GM12873 (cell line): ENCODE measurements around the gene ZNF32.

Experiments
- TF ChIP-seq, protein P1 (sequence below): IDR thresholded peaks from 2 replicates; pipeline ENCODE4 v1.5.1; 2012; ENCODE audit warnings: low read depth, mild to moderate bottlenecking, moderate library complexity, low read length, control low read depth; ENCODE audit not compliant: insufficient read depth; ENCODE audit errors: missing control alignments

The ZNF32 gene

DNA sequence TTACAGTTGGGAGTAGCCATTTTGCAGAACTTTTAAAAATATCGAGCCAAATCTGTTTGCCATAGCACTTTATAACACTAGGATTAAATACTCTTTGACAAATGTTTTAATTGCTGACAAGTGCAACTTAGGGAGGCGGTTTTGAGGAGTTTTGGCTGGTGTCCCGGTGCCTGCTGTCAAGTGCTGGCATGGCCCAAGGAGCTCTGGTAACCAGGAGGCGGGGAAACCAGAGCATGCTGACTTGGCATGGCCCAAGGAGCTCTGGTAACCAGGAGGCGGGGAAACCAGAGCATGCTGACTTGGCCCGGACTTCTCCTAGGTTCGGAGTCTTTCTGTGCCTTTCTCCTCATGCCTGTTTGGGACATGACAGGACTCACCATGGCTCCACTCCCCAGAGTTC is 30.8 kb upstream of the ZNF32 start:
- TF ChIP-seq, protein P1, sequence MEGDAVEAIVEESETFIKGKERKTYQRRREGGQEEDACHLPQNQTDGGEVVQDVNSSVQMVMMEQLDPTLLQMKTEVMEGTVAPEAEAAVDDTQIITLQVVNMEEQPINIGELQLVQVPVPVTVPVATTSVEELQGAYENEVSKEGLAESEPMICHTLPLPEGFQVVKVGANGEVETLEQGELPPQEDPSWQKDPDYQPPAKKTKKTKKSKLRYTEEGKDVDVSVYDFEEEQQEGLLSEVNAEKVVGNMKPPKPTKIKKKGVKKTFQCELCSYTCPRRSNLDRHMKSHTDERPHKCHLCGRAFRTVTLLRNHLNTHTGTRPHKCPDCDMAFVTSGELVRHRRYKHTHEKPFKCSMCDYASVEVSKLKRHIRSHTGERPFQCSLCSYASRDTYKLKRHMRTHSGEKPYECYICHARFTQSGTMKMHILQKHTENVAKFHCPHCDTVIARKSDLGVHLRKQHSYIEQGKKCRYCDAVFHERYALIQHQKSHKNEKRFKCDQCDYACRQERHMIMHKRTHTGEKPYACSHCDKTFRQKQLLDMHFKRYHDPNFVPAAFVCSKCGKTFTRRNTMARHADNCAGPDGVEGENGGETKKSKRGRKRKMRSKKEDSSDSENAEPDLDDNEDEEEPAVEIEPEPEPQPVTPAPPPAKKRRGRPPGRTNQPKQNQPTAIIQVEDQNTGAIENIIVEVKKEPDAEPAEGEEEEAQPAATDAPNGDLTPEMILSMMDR: no peak

DNA sequence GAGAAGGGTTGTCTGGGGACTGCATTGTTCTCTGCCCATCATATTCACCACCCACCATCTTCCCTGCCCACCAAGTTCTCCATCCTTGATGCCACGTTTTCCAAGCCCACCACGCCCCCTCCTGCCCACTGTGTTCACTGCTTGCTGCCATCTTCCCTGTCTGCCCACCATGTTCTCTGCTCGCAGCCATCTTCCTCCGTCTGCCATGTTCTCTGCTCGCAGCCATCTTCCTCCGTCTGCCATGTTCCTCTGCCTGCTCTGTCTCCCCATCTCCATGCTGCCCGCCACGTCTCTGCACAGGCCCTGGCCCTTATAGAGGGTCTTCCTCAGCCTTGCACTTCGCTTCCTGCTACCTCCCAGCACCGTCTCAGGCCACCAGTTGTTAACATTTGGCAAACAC is 30.0 kb upstream of the ZNF32 start:
- TF ChIP-seq, protein P1: no peak

DNA sequence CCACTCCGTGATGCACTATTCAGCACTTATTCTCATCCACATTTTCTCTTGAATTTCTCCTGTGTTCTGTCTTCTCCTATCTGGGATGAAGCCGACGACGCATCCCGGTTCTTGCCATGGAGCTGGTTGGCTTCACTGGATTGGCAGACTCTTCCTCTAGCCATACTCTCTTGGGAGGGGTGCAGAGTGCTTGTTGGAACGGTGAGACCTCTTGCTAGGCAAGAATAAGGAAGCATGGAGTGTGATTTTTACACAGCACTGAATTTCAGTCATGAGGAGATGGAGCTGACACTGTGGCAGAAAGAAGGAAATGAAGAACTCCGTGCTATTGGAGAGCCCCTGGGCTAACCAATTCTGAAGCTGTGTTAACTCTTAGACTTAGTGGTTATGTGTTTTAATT is 28.2 kb upstream of the ZNF32 start:
- TF ChIP-seq, protein P1: no peak

DNA sequence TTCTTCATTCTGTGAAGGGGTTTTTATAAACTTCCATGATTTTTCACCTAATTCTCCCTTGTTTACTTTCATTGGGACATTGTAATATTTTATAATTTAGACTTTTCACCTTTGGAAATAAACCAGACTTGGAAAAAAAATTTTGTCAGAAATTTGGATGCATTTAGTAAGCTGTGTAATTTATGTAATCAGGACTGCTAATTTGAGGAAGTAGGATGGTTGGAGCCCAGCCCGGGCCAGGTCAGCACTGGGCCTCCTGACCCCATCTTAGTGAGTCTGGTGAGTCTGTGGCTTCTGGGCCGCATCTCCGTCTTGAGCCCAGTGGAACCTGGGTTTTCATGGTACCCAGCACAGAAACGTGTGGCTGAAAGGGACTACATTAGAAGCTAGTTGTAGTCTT is 27.6 kb upstream of the ZNF32 start:
- TF ChIP-seq, protein P1: no peak

DNA sequence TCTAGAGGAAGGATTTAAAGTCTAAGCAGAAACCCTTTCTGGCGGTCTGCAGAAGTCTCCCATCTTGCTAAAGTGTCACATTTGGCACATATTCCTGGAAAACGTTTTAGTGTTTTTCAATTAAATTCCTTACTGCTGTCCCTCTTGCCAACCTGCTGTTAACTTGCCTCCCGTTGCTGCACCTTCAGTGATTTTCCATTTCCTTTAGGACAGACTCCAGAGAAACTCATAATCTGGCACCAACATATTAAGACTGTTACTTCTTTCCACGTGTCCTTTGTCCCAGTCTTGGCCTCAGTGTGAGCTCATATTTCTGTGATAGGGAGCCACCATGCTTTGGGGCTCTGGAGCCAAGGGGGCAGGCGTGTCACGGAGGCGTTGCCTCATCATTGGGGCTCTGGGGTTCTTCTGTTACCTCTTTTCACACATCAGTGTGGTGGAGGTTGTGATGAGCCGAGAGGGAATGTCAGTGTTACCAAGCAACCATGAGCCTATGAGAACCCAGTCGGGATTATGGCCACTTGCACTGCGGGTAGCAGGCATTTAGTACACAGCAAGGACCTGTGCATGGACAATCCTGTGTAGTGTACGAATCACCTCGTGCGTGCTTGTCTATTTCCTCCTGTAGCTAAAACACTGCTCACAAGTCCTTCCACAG is 26.0 kb upstream of the ZNF32 start:
- TF ChIP-seq, protein P1: no peak

DNA sequence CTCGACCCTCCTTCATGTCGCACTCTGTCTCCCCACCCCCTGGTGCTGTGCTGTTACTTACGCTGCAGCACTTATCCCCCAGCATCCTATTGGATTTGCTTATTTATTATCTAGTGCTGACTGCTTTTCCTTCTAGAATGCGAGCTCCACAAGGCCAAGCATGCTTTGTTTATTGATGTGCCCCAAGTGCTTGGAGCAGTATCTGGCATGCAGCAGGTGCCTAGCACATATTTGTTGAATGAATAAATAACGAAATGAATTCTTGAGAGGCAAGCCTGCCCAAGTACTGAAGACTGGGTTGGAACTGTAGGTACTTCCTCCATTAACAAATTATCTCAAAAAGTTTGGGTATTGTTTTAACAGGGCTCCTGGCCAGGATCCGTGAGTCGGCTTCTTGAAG is 24.8 kb upstream of the ZNF32 start:
- TF ChIP-seq, protein P1: no peak

DNA sequence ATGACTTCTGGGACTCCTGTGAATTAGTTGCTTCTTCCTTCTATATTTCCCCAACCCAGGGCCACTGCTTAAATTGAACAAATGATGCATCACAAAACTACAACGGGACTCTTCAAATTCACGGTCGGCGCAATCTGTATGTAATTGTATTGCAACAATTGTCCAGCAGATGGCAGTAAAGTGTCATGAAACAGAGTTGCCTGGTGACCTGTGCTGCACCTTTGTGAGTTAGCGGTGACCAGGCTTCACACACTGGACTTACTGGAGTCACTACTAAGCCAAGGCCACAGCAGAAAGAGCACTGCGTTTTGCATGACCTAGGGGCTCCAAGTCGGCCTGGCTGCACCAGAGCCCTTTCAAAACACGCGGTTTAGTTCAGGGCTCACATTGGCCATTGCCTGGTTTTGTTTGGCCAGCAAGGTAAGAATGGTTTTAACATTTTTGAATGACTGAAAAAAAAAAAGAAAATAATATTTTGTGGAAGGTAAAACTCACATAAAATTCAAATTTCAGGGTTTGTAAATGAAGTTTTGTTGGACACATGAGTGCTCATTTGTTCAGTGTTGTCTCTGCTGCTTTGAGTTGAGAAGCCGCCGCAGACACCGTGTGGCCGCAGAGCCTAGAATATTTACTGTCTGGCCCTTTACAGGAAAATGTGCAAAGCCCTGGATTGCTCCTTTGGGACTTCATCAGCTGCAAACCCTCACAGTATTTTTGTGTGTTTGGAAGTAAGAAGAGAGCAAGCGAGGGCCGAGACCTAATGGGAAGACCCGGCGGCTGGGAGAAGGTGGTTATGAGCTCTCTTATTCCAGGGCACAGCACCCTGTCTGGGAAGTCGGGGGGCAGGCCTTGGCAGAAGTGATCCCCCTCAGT is 23.2 kb upstream of the ZNF32 start:
- TF ChIP-seq, protein P1: peak; percentile 72
